IPS-18a (cell line): ENCODE results near the gene CCL14.
"Not testable (repeated sequence)": the region's sequence is repeated elsewhere in the genome, so short reads cannot be mapped to it uniquely, and the experiment has no call there.

Experiments
- H3K27ac ChIP-seq: one replicate; pipeline ENCODE4 v1.5.1; 2013; ENCODE audit warnings: low read length
- H3K27me3 ChIP-seq: one replicate; pipeline ENCODE4 v1.6.1; 2013; ENCODE audit warnings: mild to moderate bottlenecking, low read length; ENCODE audit not compliant: control insufficient read depth, insufficient read depth
- H3K36me3 ChIP-seq: one replicate; pipeline ENCODE4 v1.6.1; 2013; ENCODE audit warnings: low read depth, low read length; ENCODE audit not compliant: control insufficient read depth
- H3K4me1 ChIP-seq: one replicate; pipeline ENCODE4 v1.6.1; 2013; ENCODE audit warnings: low read depth, low read length; ENCODE audit not compliant: control insufficient read depth
- H3K4me3 ChIP-seq: one replicate; pipeline ENCODE4 v1.5.1; 2013; ENCODE audit warnings: low read length
- H3K9ac ChIP-seq: one replicate; pipeline ENCODE4 v1.6.1; 2013; ENCODE audit warnings: mild to moderate bottlenecking, low read length, moderate library complexity
- H3K9me3 ChIP-seq: one replicate; pipeline ENCODE4 v1.6.1; 2013; ENCODE audit warnings: low read depth, low read length; ENCODE audit not compliant: control insufficient read depth

Gene CCL14

DNA sequence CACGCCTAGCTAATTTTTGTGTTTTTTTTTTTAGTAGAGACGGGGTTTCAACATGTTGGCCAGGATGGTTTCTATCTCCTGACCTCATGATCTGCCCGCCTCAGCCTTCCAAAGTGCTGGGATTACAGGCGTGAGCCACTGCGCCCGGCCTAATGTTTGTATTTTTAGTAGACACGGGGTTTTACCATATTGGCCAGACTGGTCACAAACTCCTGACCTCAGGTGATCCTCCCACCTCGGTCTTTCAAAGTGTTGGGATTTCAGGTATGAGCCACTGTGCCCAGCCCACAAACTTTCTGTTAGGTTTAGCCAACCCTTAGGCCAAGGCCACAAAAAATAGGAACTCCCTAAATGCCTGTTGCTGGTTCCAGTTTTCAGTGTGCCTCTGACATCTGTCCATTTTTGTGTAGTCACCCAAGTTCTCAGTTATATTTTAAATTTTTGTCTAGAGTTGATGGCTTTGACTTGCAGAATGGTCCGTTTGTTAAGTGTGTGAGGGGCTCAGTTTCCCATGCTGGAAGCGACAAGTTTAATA, 17.9 kb downstream of the CCL14 start:
- Histone ChIP-seq H3K36me3 (no peaks in the 10 kb centered on the region), H3K9me3 (no peaks in the 10 kb centered on the region), H3K27me3 (no peaks in the 10 kb centered on the region), H3K9ac (no peak overlapping the region), H3K27ac (no peak overlapping the region), H3K4me3 (no peak overlapping the region), H3K4me1 (peaks cover 3% of the 10 kb centered on the region)

DNA sequence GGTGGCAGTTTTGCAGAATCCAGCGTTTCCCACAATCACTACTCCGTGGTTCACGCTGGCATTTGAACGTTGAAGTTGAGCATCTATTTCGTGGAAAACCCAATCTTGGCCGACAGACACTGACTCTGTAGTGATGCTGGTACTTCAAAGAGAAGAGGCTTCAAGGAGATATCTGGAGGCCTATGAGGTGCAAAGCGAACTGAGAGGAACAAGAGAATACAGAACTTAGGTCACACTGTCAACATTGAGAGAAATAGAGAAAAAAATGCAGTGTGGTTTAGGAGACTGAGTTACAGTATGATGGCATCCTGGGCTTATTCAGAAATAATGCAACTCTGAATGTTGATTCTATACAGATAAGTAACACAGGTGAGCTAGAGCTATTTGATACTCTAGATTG, 21.3 kb downstream of the CCL14 start:
- Histone ChIP-seq H3K27me3 (no peaks in the 10 kb centered on the region), H3K27ac (no peak overlapping the region), H3K4me1 (peaks cover 3% of the 10 kb centered on the region), H3K9me3 (no peaks in the 10 kb centered on the region), H3K4me3 (no peak overlapping the region), H3K9ac (no peak overlapping the region), H3K36me3 (no peaks in the 10 kb centered on the region)

GRCh38 chr17:35963663-35964062, 22.9 kb downstream of the CCL14 start:
- H3K27me3 ChIP-seq, result no peaks in the 10 kb centered on the region
- H3K9ac ChIP-seq, result no peak overlapping the region
- no peaks in the 10 kb centered on the region for H3K4me1 ChIP-seq
- H3K36me3 ChIP-seq, result no peaks in the 10 kb centered on the region
- no peak overlapping the region for H3K4me3 ChIP-seq
- H3K27ac ChIP-seq, result no peak overlapping the region
- no peaks in the 10 kb centered on the region for H3K9me3 ChIP-seq

DNA sequence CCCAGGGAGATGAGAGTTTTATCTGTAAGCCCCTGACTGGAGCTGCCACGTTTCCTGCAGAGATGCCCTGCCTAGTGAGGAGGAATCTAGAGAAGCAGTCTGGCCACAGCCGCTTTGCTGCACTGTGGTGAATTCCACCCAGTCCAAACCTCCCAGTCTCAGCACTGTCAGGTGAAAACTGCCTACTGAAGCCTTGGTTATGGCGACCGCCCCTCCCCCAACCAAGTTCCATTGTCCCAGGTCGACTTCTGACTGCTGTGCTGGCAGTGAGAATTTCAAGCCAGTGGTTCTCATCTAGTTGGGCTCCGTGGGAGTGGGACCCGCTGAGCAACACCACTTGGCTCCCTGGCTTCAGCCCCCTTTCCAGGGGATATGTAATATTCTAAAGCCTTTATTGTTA, 32.8 kb downstream of the CCL14 start:
- Histone ChIP-seq H3K36me3 (no peaks in the 10 kb centered on the region), H3K4me3 (no peak overlapping the region), H3K4me1 (peaks cover 6% of the 10 kb centered on the region), H3K9ac (no peak overlapping the region), H3K27ac (no peak overlapping the region), H3K9me3 (no peaks in the 10 kb centered on the region), H3K27me3 (no peaks in the 10 kb centered on the region)

- H3K4me1 ChIP-seq, result peaks cover 6% of the 10 kb centered on the region
- H3K4me3 ChIP-seq, result no peak overlapping the region
- H3K36me3 ChIP-seq, result no peaks in the 10 kb centered on the region
- no peak overlapping the region for H3K9ac ChIP-seq
- H3K27ac ChIP-seq, result no peak overlapping the region
- H3K9me3 ChIP-seq, result no peaks in the 10 kb centered on the region
- no peaks in the 10 kb centered on the region for H3K27me3 ChIP-seq
Observed at GRCh38 chr17:35949401-35949800, 37.1 kb downstream of the CCL14 start.

GRCh38 chr17:35948092-35948491, 38.4 kb downstream of the CCL14 start:
- no peak overlapping the region for H3K27ac ChIP-seq
- no peaks in the 10 kb centered on the region for H3K36me3 ChIP-seq
- H3K27me3 ChIP-seq, result no peaks in the 10 kb centered on the region
- no peak overlapping the region for H3K9ac ChIP-seq
- no peaks in the 10 kb centered on the region for H3K9me3 ChIP-seq
- no peaks in the 10 kb centered on the region for H3K4me1 ChIP-seq
- no peak overlapping the region for H3K4me3 ChIP-seq

GRCh38 chr17:35947156-35947585, 39.4 kb downstream of the CCL14 start:
- H3K36me3 ChIP-seq, result no peaks in the 10 kb centered on the region
- H3K27me3 ChIP-seq, result no peaks in the 10 kb centered on the region
- no peaks in the 10 kb centered on the region for H3K9me3 ChIP-seq
- H3K27ac ChIP-seq, result no peak overlapping the region
- H3K9ac ChIP-seq, result no peak overlapping the region
- H3K4me3 ChIP-seq, result no peak overlapping the region
- H3K4me1 ChIP-seq, result no peaks in the 10 kb centered on the region

- Histone ChIP-seq H3K4me1 (no peaks in the 10 kb centered on the region), H3K9ac (no peak overlapping the region), H3K27ac (no peak overlapping the region), H3K27me3 (no peaks in the 10 kb centered on the region), H3K4me3 (no peak overlapping the region), H3K36me3 (no peaks in the 10 kb centered on the region), H3K9me3 (no peaks in the 10 kb centered on the region)
Observed at GRCh38 chr17:35944151-35944550, 42.4 kb downstream of the CCL14 start.

- H3K9me3 ChIP-seq, result no peaks in the 10 kb centered on the region
- H3K9ac ChIP-seq, result no peak within 1 kb of the TSS
- no peak within 1 kb of the TSS for H3K27ac ChIP-seq
- no peaks in the 10 kb centered on the region for H3K4me1 ChIP-seq
- H3K36me3 ChIP-seq, result no peaks in the 10 kb centered on the region
- H3K4me3 ChIP-seq, result no peak within 1 kb of the TSS
- H3K27me3 ChIP-seq, result no peaks in the 10 kb centered on the region
Observed at GRCh38 chr17:35943537-35943936, 43.0 kb downstream of the CCL14 start, which contains the start of gene LYZL6. Gene LYZL6, minus strand, starts transcription at chr17:35943713. Its CDS starts 4,357 bp downstream, at chr17:35939356.

DNA sequence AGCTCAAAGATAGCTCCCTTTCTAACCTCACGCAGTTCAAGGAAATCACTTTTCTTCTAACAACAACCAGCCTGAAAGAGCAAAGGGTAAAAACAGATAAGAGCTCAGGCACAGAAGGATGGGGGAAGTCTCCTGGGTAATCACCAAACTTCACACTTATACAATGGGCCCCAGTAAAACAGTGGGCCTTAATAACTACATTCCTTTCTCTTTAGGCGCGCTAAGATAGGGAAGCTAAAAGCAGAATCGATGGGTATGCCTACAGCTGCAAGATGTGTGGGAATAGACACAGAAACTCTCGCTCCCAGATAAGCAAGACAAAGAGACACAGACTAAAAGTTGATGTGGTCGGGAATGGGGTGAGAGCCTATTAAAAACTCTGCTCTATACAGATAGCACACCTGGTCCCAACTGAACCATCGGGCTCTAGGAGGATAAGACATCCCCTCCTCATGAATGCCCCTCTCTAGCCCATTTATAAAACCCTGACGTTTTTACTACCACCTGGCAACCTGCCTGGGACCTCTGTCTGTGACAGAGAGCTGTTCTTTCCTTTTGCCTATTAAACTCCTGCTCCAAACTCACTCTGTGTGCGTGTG, 43.8 kb downstream of the CCL14 start:
- Histone ChIP-seq H3K27ac (no peak overlapping the region), H3K9me3 (no peaks in the 10 kb centered on the region), H3K36me3 (no peaks in the 10 kb centered on the region), H3K9ac (no peak overlapping the region), H3K4me1 (no peaks in the 10 kb centered on the region), H3K4me3 (no peak overlapping the region), H3K27me3 (no peaks in the 10 kb centered on the region)

DNA sequence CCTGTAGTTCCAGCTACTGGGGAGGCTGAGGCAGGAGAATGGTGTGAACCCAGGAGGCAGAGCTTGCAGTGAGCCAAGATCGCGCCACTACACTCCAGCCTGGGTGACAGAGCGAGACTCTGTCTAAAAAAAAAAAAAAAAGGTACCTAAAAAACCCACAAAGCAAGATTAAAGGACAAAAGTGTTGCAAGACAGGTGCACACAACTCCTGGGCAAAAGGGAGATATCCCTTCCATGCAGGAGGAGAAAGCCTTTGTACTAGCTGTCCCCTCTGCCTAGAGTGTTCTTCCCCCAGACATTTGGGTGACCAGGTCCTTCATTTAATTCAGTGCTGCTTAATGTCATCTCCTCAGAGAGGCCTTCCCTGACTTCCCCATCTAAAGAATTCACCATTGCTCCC, 48.0 kb downstream of the CCL14 start:
- not testable (repeated sequence) for H3K27ac ChIP-seq, H3K36me3 ChIP-seq, H3K9me3 ChIP-seq, H3K9ac ChIP-seq, H3K4me1 ChIP-seq, H3K4me3 ChIP-seq, H3K27me3 ChIP-seq

DNA sequence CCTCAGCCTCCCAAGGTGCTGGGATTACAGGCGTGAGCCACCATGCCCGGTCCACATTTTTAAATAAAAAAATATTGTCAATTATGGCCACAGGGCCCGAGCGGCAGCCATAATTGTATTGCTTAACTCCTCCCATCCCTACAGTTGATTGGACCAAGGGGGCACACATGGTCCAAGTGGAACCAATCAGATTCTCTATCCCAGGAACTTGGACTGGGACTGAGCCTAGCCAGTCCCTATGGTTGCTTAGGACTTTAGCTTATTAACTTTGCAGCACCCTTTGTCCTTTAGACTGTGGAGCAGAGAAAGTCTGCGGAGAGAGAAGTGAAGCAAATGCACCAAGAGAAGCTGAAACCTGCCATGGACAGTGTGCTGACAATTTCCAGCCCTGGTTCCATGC, 50.5 kb downstream of the CCL14 start:
- H3K9me3 ChIP-seq, result no peaks in the 10 kb centered on the region

More for the DNA sequence above, 50.5 kb downstream of the CCL14 start:
- no peaks in the 10 kb centered on the region for H3K27me3 ChIP-seq
- no peak overlapping the region for H3K4me3 ChIP-seq
- peaks cover 8% of the 10 kb centered on the region for H3K4me1 ChIP-seq
- H3K36me3 ChIP-seq, result no peaks in the 10 kb centered on the region
- no peak overlapping the region for H3K9ac ChIP-seq
- no peak overlapping the region for H3K27ac ChIP-seq
